PC-9 (cell line): ENCODE data around the gene FUOM. TPM values are rescaled to one million over a fixed set of nuclear protein-coding genes. Genes with fewer than 3 reads are reported as not detected.

Experiments used
- Bru-seq: library from RNA; stranded (reverse); fragments of 400-500 nt; gene quantifications from one replicate; lab custom pipeline; 2021; lab: Mats Ljungman, UMichigan
- BruChase-seq, 2 experiments: library from RNA; stranded (reverse); fragments of 400-500 nt; gene quantifications; one replicate each; lab custom pipeline; 2021; lab: Mats Ljungman, UMichigan
- BruUV-seq: library from RNA; stranded (reverse); fragments of 400-500 nt; replicated peaks from 2 replicates; lab custom pipeline; 2021; lab: Mats Ljungman, UMichigan
- CTCF ChIA-PET: fragments of 300-600 bp; sonication (Branson Sonifier 250); formaldehyde crosslinking; loops from one replicate; lab custom pipeline; 2022; ENCODE audit warnings: antibody characterized with exemption; lab: Charles Lee
- POLR2A ChIA-PET: fragments of 300-600 bp; sonication (Branson Sonifier 250); formaldehyde crosslinking; loops from one replicate; lab custom pipeline; 2022; ENCODE audit warnings: antibody characterized with exemption; ENCODE audit not compliant: unreplicated experiment; lab: Charles Lee
- DNase-seq, 2 experiments: peaks; one replicate each; pipeline versions ENCODE4 v3.0.0 to v3.0.0-alpha.2; 2015 to 2022; ENCODE audit warnings: mixed read lengths in 1 of 2
- H2AFZ ChIP-seq: fragments of 200-600 bp; sonication (generic); 2 replicates; pipeline ENCODE4 v1.8.1; 2017; ENCODE audit warnings: antibody characterized with exemption
- H3F3A ChIP-seq: fragments of 200-600 bp; sonication (generic); 2 replicates; pipeline ENCODE4 v1.8.1; 2017; ENCODE audit warnings: antibody characterized with exemption, mild to moderate bottlenecking, low read depth; ENCODE audit not compliant: insufficient read depth
- H3K27ac ChIP-seq: fragments of 200-600 bp; sonication (generic); 2 replicates; pipeline ENCODE4 v1.6.1; 2016; ENCODE audit warnings: mixed run types
- H3K27me3 ChIP-seq: fragments of 200-600 bp; sonication (generic); 2 replicates; pipeline ENCODE4 v1.6.1; 2016; ENCODE audit warnings: low read depth, mixed run types; ENCODE audit not compliant: insufficient read depth
- H3K36me3 ChIP-seq: fragments of 200-600 bp; sonication (generic); 2 replicates; pipeline ENCODE4 v1.6.1; 2016; ENCODE audit warnings: low read depth, mixed run types
- H3K4me1 ChIP-seq: fragments of 200-600 bp; sonication (generic); replicated peaks from 2 replicates; pipeline ENCODE4 v1.6.1; 2016; ENCODE audit warnings: mixed run types; ENCODE audit not compliant: insufficient read depth
- H3K4me2 ChIP-seq: fragments of 200-600 bp; sonication (generic); 2 replicates; pipeline ENCODE4 v1.6.1; 2017; ENCODE audit warnings: mixed run types
- H3K4me3 ChIP-seq: fragments of 200-600 bp; sonication (generic); 2 replicates; pipeline ENCODE4 v1.6.1; 2016; ENCODE audit warnings: mixed run types
- H3K79me2 ChIP-seq: fragments of 200-600 bp; sonication (generic); 2 replicates; pipeline ENCODE4 v1.6.1; 2017; ENCODE audit warnings: low read depth, mixed run types
- H3K9me2 ChIP-seq: fragments of 200-600 bp; sonication (generic); 2 replicates; pipeline ENCODE4 v1.8.1; 2017; ENCODE audit warnings: mild to moderate bottlenecking; ENCODE audit not compliant: insufficient read depth
- H3K9me3 ChIP-seq: fragments of 200-600 bp; sonication (generic); 2 replicates; pipeline ENCODE4 v1.8.1; 2016; ENCODE audit warnings: low read depth; ENCODE audit not compliant: insufficient read depth
- H4K20me1 ChIP-seq: fragments of 200-600 bp; sonication (generic); 2 replicates; pipeline ENCODE4 v1.8.1; 2017; ENCODE audit not compliant: insufficient read depth
- EZH2 ChIP-seq: fragments of 200-600 bp; sonication (generic); IDR thresholded peaks from 2 replicates; pipeline ENCODE4 v1.8.0; 2017; ENCODE audit warnings: antibody characterized with exemption, low read depth
- intact Hi-C: fragments of 100-400 bp; cut with micrococcal nuclease; formaldehyde crosslinking; loops from one replicate; pipeline ENCODE4 v1.10.0; 2022; ENCODE audit not compliant: unreplicated experiment
- long read RNA-seq: library from polyadenylated mRNA; stranded (forward); transcript quantifications from one replicate; pipeline ENCODE4 v2.0.0, GENCODE V29; 2022
- total RNA-seq: library from RNA; stranded (reverse); gene quantifications from 2 replicates; pipeline ENCODE4 v1.2.3, GENCODE V29; 2021
- TF ChIP-seq, protein P1 (sequence below): fragments of 200-600 bp; sonication (generic); conservative IDR thresholded peaks from 2 replicates; pipeline ENCODE4 v1.6.1; 2017; ENCODE audit warnings: mixed run types, antibody characterized with exemption, mild to moderate bottlenecking, moderate library complexity

The FUOM gene
- total RNA-seq (7.4 and 12.5 TPM in 2 replicates), Bru-seq, nascent RNA (percentile 37 among the genes with signal in this experiment), BruChase-seq, experiment 1, labeled RNA remaining after a 2-hour chase (percentile 37 among the genes with signal in this experiment), BruChase-seq, experiment 2, labeled RNA remaining after a 6-hour chase (percentile 20 among the genes with signal in this experiment)
- long read RNA-seq, transcript FUOM-201 (6 exons, 709 nt): major isoform, 6 of 9 reads
- long read RNA-seq, partial matches to known transcripts: 1 of 9 reads
- long read RNA-seq, other reads (novel, unspliced or antisense): 0 of 9 reads

DNA sequence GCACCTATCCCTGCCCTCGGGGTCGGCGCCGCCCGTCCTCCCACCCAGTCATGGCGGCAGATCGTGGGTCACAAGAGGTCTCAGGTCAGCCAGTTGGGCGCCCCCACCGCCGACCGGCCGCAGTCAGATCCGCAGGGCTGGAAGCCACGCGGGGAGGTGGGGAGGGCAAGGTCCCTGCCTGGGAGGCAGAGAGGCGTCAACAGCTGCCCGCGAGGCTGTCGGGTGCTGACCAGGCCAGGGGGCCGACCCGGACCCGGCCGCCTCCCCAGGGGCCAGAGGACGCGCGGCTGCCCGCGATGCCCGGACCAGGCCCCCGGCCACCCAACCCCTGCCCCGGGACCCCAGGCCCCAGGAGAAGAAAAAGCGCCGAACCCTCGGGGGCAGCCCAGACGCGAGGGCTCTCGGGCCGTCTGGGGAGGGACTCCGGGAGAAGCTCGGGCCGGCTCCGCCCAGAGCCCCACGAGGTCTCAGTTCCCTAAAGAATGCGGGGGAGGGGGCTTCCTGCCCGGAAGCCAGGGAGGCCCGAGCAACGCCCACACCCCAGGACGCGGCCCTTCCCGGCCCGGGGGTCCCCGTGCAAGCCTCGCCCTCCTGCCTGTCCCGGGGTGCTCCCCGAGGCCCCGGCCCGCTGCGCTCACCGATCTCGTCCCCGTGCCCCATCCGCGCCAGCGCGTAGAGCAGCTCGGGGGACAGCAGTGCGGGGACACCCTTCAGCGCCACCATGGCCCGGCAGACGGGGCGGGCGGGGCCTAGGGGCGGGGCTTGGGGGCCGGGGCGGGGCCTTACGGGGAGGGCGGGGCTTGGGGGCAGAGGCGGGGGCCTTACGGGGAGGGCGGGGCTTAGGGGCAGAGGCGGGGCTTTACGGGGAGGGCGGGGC lies at the start of gene FUOM:
TSS of gene FUOM (minus strand) at position 735 of the 877 bp plus-strand sequence. CDS start at position 723, 12 bp downstream.
- Histone ChIP-seq H3K9me2 (no peaks in the 10 kb centered on the region), H3K27ac (no peak within 1 kb of the TSS), H2AFZ (peak within 1 kb of the TSS; percentile 82), H3K4me3 (peak within 1 kb of the TSS; percentile 63), H3K4me1 (no peaks in the 10 kb centered on the region), H3K79me2 (no peaks in the 10 kb centered on the region), H3K36me3 (no peaks in the 10 kb centered on the region), H3K27me3 (no peaks in the 10 kb centered on the region), H4K20me1 (no peaks in the 10 kb centered on the region), H3F3A (no peaks in the 10 kb centered on the region), H3K9me3 (no peaks in the 10 kb centered on the region), H3K4me2 (peak within 1 kb of the TSS; percentile 82)
- POLR2A ChIA-PET: no interaction called here
- intact Hi-C loops: no loop called here
- peak in 1 of 2 experiments; percentile 41 for DNase-seq
- no peak for TF ChIP-seq EZH2
- TF ChIP-seq, protein P1, sequence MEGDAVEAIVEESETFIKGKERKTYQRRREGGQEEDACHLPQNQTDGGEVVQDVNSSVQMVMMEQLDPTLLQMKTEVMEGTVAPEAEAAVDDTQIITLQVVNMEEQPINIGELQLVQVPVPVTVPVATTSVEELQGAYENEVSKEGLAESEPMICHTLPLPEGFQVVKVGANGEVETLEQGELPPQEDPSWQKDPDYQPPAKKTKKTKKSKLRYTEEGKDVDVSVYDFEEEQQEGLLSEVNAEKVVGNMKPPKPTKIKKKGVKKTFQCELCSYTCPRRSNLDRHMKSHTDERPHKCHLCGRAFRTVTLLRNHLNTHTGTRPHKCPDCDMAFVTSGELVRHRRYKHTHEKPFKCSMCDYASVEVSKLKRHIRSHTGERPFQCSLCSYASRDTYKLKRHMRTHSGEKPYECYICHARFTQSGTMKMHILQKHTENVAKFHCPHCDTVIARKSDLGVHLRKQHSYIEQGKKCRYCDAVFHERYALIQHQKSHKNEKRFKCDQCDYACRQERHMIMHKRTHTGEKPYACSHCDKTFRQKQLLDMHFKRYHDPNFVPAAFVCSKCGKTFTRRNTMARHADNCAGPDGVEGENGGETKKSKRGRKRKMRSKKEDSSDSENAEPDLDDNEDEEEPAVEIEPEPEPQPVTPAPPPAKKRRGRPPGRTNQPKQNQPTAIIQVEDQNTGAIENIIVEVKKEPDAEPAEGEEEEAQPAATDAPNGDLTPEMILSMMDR: no peak
- CTCF ChIA-PET: no interaction called here
- no TSS peak for BruUV-seq

DNA sequence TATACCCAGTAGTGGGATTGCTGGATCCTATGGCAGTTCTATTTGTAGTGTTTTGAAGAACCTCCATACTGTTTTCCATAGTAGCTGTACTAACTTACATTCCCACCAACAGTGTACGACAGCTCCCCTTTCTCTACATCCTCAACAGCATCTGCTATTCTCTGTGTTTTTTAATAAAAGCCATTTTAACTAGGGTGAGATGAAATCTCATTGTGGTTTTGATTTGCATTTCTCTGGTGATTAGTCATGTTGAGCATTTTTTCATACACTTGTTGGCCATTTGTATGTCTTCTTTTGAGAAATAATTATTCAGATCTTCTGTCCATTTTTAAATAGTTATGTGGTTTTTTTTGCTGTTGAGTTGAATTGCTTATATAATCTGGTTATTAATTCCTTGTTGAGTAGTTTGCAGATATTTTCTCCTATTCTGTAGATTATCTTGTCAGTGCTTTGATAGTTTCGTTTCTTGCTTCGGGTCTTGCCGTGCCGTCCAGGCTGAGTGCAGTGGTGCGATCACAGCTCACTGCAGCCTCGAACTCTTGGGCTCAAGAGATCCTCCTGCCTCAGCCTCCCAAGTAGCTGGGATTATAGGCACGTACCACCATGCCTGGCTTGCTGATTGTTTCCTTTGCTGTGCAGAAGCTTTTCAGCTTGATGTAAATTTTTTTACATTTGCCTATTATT lies 48.2 kb upstream of the FUOM start:
- ChIA-PET CTCF (no interaction called here), POLR2A (no interaction called here)
- peaks cover 18% of the 10 kb centered on the region; the same call in 1 of the 2 replicates for H3K79me2 ChIP-seq
- no peaks in the 10 kb centered on the region; the same call in 1 of the 2 replicates for H3K9me3 ChIP-seq
- no peaks in the 10 kb centered on the region for H3K9me2 ChIP-seq
- H3K4me3 ChIP-seq: no peak overlapping the region
- H3K36me3 ChIP-seq: peaks cover 10% of the 10 kb centered on the region; the same call in 1 of the 2 replicates
- no peak overlapping the region for H3K27ac ChIP-seq
- intact Hi-C loops: no loop called here
- TF ChIP-seq EZH2: no peak
- TF ChIP-seq, protein P1: no peak
- H2AFZ ChIP-seq: no peak overlapping the region
- H3F3A ChIP-seq: no peaks in the 10 kb centered on the region
- no peaks in the 10 kb centered on the region for H4K20me1 ChIP-seq
- H3K4me2 ChIP-seq: no peak overlapping the region
- H3K27me3 ChIP-seq: no peaks in the 10 kb centered on the region
- no TSS peak for BruUV-seq
- H3K4me1 ChIP-seq: no peaks in the 10 kb centered on the region
- no peak for DNase-seq

DNA sequence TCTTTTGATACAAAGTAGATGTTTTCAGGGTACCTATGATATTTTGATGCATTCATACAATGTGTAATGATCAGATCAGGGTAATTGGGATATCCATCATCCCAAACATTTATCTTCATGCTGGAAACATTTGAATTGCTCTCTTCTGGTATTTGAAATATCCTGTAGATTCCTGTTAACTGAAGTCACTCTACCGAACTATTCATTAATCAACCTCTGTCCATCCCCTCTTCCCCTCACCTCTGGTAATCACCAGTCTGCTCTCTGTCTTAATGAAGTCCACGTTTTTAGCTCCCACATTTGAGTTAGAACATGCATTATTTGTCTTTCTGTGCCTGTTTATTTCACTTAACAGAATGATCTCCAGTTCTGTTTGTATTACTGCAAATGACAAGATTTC lies 47.5 kb upstream of the FUOM start:
- TF ChIP-seq, protein P1: no peak
- no peak for TF ChIP-seq EZH2
- H3K4me3 ChIP-seq: no peak overlapping the region
- H4K20me1 ChIP-seq: no peaks in the 10 kb centered on the region
- H3K4me1 ChIP-seq: no peaks in the 10 kb centered on the region
- no peaks in the 10 kb centered on the region for H3F3A ChIP-seq
- CTCF ChIA-PET: no interaction called here
- POLR2A ChIA-PET: no interaction called here
- H3K4me2 ChIP-seq: no peak overlapping the region
- H2AFZ ChIP-seq: no peak overlapping the region
- H3K27me3 ChIP-seq: no peaks in the 10 kb centered on the region
- peaks cover 18% of the 10 kb centered on the region; the same call in 1 of the 2 replicates for H3K79me2 ChIP-seq
- no peaks in the 10 kb centered on the region for H3K9me3 ChIP-seq
- no peak for DNase-seq
- H3K36me3 ChIP-seq: peaks cover 7% of the 10 kb centered on the region; the same call in 1 of the 2 replicates
- no TSS peak for BruUV-seq
- no peak overlapping the region for H3K27ac ChIP-seq
- no peaks in the 10 kb centered on the region for H3K9me2 ChIP-seq
- intact Hi-C loops: no loop called here
